HS-5 (cell line): ENCODE data around the gene FABP2.
"Not testable (repeated sequence)": the region's sequence is repeated elsewhere in the genome, so short reads cannot be mapped to it uniquely, and the experiment has no call there.

Experiments used
- DNase-seq: peaks from one replicate; pipeline ENCODE4 v3.0.0-alpha.2; 2012; ENCODE audit warnings: low read depth

The FABP2 gene

DNA sequence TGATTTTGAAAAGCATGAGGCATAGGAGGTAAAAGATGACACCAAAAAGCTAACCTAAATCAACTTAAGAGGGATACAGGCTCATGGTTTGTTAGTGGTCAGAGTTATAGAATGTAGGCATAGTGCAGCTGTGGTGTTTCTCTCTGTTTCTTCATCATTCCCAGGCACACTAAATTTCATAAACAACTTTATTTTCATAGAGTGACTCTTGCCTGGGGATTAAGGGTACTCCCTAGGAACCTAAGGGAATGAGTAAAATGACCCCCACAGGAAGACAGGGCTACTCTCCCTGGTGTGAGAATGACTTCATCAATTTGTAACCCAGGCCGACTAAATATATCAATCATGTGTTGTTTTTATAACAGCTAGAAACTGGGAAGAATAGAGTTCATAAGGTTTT, 11.1 kb downstream of the FABP2 start:
- DNase-seq, result no peak

DNA sequence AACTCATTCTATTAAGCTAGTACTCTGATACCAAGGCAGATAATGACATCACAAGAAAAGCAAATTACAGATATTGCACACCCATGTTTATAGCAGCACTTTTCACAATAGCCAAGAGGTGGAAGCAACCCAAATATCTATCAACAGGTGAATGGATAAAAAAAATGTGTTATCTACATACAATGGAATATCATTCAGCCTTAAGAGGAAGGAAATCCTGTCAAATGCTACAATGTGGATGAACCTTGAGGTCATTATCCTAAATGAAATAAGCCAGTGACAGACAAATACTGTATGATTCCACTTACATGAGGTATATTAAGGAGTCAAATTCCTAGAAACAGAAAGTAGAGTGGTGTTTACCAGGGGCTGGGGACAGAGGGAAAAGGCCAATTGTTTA, 14.3 kb downstream of the FABP2 start:
- DNase-seq, result no peak

DNA sequence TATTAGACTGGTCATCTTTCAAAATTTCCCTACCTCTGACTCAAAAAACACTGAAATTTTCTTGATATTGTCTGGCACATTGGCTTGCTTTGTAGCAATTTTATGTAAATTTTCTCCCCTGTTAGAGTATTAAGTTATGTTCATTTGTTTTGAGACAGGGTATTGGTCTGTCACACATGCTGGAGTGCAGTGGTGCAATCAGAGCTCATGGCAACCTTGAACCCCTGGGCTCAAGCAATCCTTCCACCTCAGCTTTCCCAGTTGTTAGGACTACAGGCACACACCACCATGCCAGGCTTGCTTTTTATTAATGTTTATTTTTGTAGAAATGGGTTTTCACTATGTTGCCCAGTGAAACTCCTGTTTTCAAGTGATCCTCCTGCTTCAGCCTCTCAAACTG, 17.5 kb downstream of the FABP2 start:
- no peak for DNase-seq

DNA sequence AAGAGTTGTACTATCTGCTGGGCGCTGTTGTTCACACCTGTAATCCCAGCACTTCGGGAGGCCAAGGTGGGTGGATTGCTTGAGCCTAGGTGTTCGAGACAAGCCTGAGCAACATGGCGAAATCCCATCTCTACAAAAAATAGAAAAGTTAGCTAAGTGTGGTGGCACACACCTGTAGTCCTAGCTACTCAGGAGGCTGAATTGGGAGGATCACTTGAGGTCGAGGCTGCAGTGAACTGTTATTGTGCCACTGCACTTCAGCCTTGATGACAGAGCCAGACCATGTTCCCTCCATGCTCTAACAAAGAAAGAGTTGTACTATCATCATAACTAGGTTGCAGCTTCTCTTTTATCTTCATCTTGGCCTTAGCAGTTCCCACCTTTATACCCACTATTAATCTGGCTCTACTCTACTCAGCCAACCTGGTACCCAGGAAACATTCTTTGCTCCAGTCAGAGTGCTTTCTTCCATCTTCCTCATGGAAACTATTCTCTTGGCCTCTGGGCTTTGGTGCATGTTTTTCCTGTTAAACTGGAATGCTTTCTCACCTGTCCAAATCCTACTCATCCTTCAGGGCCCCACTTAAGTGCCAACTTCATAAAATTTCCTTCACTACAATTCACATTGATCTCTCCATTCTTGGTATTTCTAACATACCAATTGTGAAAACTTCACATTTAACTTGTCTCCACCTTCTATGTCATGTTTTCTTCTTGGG, 18.2 kb downstream of the FABP2 start:
- no peak for DNase-seq

DNA sequence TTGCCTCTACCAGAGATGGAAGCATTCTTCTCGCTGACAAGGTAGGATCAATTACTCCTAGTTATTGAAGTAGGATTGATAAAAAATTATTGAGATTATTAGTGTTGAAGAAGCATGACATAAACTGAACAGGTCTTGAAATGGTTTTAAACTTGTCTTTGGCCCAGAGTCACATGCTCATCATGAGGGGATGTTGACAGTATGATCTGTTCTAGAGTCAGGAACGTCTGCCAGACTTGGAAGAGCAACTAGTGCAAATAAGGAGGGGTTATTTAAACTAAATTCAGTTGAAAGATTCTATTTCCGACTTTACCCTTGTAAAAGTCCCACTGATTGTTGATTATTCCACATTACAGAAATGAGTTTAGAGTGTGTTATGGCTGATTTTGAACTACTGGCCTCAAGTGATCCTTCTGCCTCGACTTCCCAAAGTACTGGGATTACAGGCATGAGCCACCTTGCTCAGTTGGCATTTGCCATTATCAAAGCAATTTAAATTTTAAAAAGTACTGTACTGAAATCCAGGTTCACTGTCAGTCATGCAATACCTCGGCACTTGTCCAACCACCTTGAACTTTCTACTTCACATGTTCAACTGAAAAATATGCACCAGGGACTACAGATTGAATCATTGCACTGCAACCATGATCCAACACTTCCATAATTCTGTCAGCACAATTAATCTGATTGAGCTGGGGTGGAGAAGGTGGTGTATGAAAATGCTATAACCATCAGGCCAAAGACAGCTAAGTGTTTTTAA, 19.7 kb downstream of the FABP2 start:
- DNase-seq, result no peak

DNA sequence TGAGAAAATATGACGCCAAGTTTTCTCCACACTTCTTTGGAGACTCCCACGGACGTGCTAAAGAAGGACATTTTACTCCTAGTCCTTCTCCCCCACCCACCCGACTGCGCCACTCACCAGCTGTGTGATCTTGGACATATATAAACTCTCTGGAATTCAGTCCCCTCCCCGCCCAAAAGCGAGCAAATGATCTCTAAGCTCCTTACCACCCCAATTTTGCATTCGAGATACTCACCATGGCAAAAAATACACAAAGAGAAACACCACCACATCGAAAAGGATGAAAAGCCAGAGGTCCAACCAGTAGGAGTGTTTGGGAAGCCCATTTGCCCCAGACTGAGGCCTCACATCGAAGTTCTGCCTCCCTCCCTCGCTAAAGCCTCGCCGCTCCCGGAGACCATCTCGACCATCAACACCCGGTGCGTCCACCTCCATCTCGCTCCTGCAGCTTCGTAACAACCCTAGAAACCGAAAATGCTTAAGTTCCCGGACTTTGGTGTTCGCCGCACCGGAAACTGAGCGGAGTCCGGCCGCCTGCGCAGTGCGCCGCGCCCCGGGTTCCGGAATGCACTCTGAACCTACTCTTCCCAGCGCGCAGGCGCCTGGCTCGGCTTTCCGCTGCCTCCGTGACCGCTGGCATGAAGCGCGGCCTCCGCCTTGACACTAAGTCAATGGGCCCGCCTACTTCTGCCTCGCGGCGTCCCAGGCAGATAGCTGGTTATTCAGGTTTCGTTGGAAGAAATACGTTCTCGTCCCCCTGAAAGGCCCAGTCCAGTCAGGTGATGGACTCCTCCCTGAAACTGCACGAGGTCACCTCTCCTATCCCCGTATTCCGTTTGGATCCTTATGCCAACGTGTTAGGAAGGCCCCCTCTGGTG, 21.6 kb downstream of the FABP2 start:
- peak; percentile 86 for DNase-seq

DNA sequence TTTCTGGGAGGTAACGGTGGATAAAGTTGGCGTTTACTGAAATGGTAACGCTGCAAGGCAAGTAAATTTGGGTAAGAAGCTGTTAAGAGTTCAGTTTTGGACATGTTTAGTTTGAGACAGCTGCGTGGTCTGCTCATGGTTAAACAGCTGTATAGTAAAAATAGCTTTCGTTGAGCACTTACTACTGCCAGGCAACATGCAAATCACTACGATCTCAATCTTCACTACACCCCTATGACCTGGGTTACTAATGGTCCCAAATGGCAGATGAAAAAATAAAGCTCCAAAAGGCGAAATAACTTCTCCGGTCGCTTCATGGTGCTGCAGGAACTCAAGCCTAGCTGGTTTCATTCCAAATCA, 22.2 kb downstream of the FABP2 start:
- no peak for DNase-seq

DNA sequence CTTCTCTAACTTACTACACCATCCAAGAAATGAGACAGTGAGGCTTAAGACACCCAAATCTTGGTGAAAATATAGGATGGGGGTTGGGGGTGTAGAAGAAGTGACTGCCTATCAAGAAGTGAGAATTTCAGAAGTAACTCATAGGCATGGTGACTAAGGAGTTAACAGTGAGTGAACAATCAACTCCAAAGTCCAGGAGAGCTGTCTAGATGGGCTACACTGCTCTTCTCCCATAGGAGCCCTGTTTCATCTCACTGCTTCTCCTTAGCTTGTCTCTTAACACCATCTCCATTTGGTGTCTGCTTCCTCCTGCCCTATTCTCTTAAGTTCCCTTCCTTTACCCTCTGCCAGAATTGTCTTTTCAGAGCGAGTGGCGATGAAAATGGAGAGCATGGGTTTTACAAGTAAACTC, 22.7 kb downstream of the FABP2 start:
- no peak for DNase-seq

DNA sequence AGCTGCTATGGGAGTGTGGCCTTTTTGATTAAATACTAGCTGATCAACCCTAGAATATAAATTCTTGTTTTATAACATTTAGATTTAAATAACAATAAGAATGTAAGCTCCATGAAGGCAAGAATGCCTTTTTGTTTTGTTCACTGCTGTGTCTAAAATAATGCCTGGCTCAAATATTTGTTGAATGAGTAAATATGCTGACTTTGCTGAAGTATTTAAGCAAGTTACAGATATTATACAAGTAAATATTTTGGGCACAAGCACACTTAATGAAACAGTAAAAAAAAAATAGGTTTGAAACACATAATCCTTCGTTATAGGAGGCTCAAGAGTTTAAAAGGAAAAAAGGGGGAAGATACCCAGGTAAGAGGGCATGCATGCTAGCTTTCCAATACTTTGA, 24.1 kb downstream of the FABP2 start:
- DNase-seq, result no peak

DNA sequence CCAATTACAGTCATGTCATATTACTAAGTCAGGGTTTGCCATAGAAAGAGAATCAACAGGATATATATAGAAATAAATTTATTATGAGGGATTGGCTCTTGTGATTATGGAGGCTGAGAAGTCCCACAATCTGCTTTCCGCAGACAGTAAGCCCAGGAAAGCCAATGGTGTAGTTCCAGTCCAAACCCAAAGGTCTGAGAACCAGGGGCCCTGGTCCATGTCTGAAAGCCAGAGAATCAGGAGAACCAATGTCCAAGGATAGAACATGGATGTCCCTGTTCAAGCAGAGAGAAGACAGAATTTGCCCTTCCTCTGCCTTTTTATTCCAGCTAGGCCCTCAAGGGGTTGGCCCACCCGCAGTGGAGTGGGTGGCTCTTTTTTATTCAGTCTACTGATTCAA, 25.6 kb downstream of the FABP2 start:
- DNase-seq, result no peak

DNA sequence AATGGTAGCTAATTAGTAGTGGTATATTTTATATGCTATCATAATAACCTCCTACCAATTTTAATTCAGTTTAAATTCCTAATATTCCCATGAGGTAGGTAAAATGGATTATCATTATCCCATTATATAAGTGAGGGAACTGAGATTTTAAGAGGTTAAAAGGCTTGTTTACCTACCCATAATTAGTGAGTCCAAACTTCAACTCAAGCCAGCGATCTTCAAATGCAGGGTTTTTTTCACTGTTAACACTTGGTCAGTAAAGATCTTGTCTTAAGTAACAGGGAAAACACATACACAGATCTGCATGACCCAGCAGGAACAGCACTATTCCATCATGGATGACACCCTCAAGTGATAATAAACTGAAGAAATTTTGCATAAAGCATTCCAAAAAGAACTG, 31.3 kb downstream of the FABP2 start:
- DNase-seq, result no peak

DNA sequence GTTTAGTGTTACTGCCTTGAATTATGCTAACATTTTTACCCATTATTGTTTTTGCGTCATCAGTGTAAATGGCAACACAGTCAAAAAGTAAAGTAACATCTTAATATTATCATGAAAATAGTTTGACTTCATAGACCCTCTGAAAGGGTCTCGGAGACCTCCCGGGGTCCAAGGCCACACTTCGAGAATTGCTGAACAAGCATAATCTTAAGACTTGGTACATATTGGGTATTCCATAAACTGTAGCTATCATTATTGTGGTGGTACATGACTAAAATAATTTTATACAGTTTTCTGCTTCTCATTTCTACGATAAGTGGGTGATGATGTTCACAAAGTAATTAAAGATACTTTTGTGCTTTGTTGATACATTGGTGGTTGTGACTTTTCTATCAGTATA, 32.6 kb downstream of the FABP2 start:
- no peak for DNase-seq

DNA sequence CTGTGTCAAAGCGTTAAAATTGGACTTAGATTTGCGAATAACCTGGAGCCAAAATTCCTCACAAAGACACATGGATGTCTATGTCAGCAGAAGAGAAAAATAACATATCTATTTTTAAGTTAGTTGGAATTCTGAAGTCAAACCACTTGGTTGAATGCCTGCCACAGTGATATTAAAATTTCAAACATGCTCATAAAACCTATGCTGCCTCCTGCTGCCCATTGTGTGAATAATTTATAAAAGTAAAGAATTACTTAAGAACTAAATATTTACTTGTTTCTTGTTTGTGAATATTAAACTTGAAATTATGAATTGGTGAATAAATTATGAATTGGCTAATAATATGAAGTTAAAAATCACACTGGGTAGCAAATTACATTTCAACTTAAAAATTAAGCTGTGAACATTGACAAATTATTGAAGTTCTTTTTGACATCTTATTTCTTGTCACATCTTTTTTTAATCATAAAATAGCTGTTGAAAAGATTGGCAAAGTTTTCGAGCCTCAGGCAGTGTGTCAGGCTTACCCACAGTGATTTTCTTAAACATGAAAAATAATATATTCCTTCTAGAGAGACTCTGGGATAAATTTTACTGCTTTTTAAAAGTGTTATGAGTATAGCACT, 35.4 kb downstream of the FABP2 start:
- peak; percentile 47 for DNase-seq

DNA sequence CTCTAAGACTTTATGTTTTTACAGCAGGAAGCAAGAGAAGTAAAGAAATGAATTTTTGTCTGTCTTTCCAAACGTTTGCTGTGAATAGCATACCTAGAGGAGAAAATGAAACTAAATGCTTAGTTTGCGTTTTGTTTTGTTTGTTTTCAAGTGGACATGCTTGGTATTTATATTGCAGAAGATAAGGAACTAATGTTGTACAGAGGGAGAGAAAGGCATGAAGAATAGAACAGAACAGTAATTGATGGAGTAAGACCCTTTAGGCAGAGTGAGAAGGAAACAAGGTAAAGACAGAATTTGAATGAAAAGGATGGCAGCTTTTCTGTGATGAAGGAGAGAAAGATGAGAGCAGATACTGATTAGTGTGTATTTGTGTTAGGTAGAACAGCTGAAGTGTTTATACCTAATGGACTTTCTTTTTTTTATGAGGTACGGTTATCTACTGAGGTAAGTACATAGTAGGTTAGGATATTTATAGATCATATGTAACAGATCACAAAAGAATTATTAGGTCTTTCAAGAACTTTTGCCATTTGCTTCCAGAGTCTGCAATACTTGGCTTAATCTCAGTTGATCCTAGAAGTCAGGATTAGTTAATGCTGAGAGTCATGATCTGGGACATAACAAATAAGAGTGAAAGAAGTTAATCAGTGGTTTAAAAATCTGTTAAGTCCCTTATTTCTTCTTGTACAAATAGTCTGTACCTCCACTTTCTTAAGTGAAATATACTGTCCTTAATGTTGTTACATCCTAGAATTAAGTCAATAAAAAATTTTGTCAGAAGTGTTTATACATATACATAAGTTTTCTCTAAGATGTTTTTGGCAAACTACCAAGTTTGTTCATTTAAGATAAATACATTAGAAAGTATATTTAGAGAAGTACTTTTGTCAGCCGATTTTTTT, 36.8 kb downstream of the FABP2 start:
- no peak for DNase-seq

DNA sequence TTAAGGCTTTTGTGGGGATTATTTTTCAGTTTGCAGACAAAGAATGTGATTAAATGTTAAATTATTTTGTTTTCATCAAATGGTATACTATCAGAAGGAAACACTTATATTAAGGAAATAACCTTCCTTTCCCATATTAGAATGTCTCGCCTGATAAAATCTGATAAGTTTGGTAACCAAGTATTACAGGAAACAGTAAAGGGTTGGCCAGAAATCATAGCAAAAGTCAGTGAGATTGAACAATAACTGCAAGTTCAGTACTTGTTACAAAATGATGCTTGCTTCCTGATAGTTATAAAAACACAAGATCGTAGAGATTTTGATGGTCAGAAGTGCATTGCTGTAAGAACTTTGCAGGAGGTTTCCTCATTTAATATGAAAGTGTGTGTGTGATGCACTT, 40.5 kb downstream of the FABP2 start:
- DNase-seq, result no peak

DNA sequence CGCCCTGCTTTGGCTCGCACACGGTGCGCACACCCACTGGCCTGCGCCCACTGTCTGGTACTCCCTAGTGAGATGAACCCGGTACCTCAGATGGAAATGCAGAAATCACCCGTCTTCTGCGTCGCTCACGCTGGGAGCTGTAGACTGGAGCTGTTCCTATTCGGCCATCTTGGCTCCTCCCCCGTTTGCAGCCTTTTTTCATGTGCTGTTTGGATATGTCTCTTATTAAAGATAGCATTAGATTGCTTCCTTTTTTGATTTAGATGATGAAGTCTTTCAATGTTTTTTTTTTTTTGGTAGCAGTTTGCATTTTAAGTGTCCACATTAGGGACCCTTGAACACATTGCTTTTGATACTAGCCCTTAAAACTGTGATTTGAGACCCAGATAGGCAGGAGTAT, 42.0 kb downstream of the FABP2 start:
- DNase-seq, result not testable (repeated sequence)

DNA sequence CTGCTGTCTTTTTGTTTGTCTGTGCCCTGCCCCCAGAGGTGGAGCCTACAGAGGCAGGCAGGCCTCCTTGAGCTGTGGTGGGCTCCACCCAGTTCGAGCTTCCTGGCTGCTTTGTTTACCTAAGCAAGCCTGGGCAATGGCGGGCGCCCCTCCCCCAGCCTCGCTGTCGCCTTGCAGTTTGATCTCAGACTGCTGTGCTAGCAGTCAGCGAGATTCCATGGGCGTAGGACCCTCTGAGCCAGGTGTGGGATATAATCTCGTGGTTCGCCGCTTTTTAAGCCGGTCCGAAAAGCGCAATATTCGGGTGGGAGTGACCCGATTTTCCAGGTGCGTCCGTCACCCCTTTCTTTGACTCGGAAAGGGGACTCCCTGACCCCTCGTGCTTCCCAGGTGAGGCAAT, 42.4 kb downstream of the FABP2 start:
- DNase-seq, result not testable (repeated sequence)

DNA sequence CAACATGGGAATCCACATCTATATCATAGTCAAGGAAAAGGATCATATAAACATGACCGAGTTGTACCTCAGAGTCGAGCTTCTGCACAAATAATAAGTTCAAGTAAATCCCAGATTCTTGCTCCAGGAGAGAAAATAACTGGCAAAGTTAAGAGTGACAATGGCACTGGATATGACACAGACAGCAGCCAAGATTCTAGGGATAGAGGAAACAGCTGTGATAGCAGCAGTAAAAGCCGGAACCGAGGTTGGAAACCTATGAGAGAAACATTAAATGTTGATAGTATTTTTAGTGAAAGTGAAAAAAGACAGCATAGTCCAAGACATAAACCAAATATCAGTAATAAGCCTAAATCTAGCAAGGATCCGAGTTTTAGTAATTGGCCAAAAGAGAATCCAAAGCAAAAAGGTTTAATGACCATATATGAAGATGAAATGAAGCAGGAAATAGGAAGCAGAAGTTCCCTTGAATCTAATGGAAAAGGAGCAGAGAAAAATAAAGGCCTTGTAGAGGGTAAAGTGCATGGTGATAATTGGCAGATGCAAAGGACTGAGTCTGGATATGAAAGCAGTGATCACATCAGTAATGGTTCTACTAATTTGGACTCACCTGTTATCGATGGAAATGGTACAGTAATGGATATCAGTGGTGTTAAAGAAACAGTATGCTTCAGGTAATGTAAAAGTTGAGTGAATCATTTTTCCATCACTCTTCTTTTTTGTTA, 50.4 kb downstream of the FABP2 start:
- DNase-seq, result no peak

DNA sequence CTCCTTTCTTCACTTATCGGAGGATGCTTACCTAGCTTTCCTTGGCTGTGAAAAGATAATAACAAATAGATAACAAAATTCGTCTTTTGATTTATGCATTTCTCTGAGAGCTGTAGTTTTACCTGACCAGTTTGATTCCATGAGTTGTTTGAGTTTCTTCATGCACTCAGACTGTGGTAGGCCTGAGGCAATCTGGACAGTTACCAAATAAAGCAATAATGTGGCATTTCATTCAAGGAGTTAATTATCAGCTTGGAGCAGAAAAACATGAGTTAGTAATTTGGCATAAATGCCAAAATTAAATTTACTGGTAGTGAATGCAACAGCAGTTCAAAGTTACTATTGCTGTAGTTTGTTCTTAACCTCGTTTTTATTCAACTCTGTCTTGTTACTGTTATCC, 53.5 kb downstream of the FABP2 start:
- no peak for DNase-seq
